ENCODE results near the gene ERP29. TPM values are rescaled to one million over a fixed set of nuclear protein-coding genes. Genes with fewer than 3 reads are reported as not detected.
"Not testable (repeated sequence)": the region's sequence is repeated elsewhere in the genome, so short reads cannot be mapped to it uniquely, and the experiment has no call there.

ERP29 gene
- total and polyA plus RNA-seq, 4 donors: 60.9 to 150 (median 115) TPM

DNA sequence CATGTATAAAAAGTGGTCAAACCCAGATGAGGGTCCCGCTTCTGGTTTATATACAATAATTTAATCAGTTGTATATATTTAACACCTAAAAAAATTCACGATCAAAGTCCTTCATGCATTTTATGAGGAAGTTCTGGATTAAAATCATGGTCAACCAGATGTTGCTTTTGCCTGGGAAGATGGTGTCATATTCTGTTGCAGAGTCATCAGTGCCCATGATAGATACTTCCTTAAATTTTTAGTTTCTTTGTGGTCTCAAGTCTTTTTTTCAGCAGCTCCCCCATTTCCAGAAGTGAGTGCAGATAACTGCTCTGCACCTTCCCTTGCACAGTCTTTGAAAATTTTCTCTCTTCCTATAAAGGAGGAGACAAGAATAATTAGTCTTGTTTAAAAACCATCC, 16.1 kb downstream of the ERP29 start:
- H3K9me3 ChIP-seq (ENCODE audit: control insufficient read depth in 4 of 4, insufficient read depth in 3 of 4, low read length in 3 of 4): no peaks in the 10 kb centered on the region
- H3K4me3 ChIP-seq: no peak overlapping the region
- H3K9ac ChIP-seq (ENCODE audit: insufficient read depth in 1 of 2, low read length in 2 of 2): no peak overlapping the region
- 71 to 86% methylated on average over 2 of the region's 2 CpGs for WGBS, 2 donors
- H3K27ac ChIP-seq (ENCODE audit: low read depth in 1 of 2, low read length in 1 of 2): no peak overlapping the region
- TF ChIP-seq, protein P1, sequence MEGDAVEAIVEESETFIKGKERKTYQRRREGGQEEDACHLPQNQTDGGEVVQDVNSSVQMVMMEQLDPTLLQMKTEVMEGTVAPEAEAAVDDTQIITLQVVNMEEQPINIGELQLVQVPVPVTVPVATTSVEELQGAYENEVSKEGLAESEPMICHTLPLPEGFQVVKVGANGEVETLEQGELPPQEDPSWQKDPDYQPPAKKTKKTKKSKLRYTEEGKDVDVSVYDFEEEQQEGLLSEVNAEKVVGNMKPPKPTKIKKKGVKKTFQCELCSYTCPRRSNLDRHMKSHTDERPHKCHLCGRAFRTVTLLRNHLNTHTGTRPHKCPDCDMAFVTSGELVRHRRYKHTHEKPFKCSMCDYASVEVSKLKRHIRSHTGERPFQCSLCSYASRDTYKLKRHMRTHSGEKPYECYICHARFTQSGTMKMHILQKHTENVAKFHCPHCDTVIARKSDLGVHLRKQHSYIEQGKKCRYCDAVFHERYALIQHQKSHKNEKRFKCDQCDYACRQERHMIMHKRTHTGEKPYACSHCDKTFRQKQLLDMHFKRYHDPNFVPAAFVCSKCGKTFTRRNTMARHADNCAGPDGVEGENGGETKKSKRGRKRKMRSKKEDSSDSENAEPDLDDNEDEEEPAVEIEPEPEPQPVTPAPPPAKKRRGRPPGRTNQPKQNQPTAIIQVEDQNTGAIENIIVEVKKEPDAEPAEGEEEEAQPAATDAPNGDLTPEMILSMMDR (IDR thresholded peaks at IDR 0.05; ENCODE audit: control extremely low read depth, extremely low read depth): no peak
- H3K36me3 ChIP-seq (ENCODE audit: control insufficient read depth in 4 of 4, insufficient read depth in 4 of 4, low read length in 4 of 4): peaks cover 11 to 43% (median 31%) of the 10 kb centered on the region in 4 donors
- no peak for ATAC-seq (ENCODE audit: insufficient read depth, low FRiP score)
- H3K27me3 ChIP-seq (ENCODE audit: control insufficient read depth in 3 of 3, insufficient read depth in 3 of 3, low read length in 2 of 3): no peaks in the 10 kb centered on the region
- no peak for DNase-seq
- H3K4me1 ChIP-seq (ENCODE audit: control insufficient read depth in 5 of 5, insufficient read depth in 5 of 5, low read length in 5 of 5): no peaks in the 10 kb centered on the region

DNA sequence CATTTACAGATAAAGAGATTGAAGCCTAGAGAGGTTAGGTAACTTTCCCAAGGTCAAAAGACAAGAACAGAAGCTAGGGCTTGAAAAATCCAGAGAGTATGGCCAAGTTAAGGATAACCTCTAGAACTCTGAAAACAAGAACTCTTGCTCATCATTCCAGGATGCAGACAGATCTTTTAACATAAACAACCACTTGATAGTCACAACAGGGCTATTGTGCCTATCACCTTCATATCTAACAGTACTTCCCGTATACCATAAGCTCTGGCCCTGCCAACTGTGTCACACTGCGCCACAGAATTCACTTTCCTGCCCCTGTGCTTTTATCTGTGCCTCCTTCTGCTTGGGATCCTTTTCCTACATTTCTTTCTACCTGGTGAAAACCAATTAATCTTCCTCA, 18.2 kb downstream of the ERP29 start:
- H3K27ac ChIP-seq (ENCODE audit: low read depth in 1 of 2, low read length in 1 of 2): no peak overlapping the region
- no peak for DNase-seq
- peaks cover 13 to 48% (median 30%) of the 10 kb centered on the region in 4 donors for H3K36me3 ChIP-seq (ENCODE audit: control insufficient read depth in 4 of 4, insufficient read depth in 4 of 4, low read length in 4 of 4)
- H3K4me3 ChIP-seq: no peak overlapping the region
- H3K27me3 ChIP-seq (ENCODE audit: control insufficient read depth in 3 of 3, insufficient read depth in 3 of 3, low read length in 2 of 3): no peaks in the 10 kb centered on the region
- 71 to 80% methylated on average over 2 of the region's 2 CpGs for WGBS, 2 donors
- ATAC-seq (ENCODE audit: insufficient read depth, low FRiP score): no peak
- H3K9ac ChIP-seq (ENCODE audit: insufficient read depth in 1 of 2, low read length in 2 of 2): no peak overlapping the region
- no peaks in the 10 kb centered on the region for H3K4me1 ChIP-seq (ENCODE audit: control insufficient read depth in 5 of 5, insufficient read depth in 5 of 5, low read length in 5 of 5)
- TF ChIP-seq, protein P1 (IDR thresholded peaks at IDR 0.05; ENCODE audit: control extremely low read depth, extremely low read depth): no peak
- H3K9me3 ChIP-seq (ENCODE audit: control insufficient read depth in 4 of 4, insufficient read depth in 3 of 4, low read length in 3 of 4): no peaks in the 10 kb centered on the region

DNA sequence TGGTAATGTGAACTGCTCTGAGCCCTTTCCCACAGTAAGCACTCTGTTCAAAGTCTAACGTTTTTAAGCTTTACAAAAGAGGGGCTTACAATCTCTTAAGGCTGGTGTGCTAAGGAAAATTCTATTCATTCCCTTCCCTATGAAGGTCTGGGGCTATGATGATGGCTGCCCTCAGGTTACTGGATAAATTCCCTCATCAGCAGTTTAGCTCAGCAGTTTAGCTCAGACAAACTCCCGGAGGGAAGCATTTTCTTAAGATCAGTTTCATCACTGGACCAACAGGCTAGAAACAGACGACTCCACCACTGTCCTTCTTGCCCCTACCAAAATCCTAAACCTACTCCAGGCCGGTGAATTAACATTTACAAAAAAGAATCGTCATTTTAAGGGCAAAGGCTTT, 19.1 kb downstream of the ERP29 start:
- Histone ChIP-seq H3K36me3 (ENCODE audit: control insufficient read depth in 4 of 4, insufficient read depth in 4 of 4, low read length in 4 of 4) (peaks cover 13 to 53% (median 32%) of the 10 kb centered on the region in 4 donors), H3K4me3 (no peak overlapping the region), H3K27ac (ENCODE audit: low read depth in 1 of 2, low read length in 1 of 2) (no peak overlapping the region), H3K27me3 (ENCODE audit: control insufficient read depth in 3 of 3, insufficient read depth in 3 of 3, low read length in 2 of 3) (no peaks in the 10 kb centered on the region), H3K4me1 (ENCODE audit: control insufficient read depth in 5 of 5, insufficient read depth in 5 of 5, low read length in 5 of 5) (no peaks in the 10 kb centered on the region), H3K9ac (ENCODE audit: insufficient read depth in 1 of 2, low read length in 2 of 2) (no peak overlapping the region), H3K9me3 (ENCODE audit: control insufficient read depth in 4 of 4, insufficient read depth in 3 of 4, low read length in 3 of 4) (no peaks in the 10 kb centered on the region)
- no peak for DNase-seq
- 88 to 93% methylated on average over 5 of the region's 5 CpGs for WGBS, 2 donors
- ATAC-seq (ENCODE audit: insufficient read depth, low FRiP score): no peak
- TF ChIP-seq, protein P1 (IDR thresholded peaks at IDR 0.05; ENCODE audit: control extremely low read depth, extremely low read depth): no peak

DNA sequence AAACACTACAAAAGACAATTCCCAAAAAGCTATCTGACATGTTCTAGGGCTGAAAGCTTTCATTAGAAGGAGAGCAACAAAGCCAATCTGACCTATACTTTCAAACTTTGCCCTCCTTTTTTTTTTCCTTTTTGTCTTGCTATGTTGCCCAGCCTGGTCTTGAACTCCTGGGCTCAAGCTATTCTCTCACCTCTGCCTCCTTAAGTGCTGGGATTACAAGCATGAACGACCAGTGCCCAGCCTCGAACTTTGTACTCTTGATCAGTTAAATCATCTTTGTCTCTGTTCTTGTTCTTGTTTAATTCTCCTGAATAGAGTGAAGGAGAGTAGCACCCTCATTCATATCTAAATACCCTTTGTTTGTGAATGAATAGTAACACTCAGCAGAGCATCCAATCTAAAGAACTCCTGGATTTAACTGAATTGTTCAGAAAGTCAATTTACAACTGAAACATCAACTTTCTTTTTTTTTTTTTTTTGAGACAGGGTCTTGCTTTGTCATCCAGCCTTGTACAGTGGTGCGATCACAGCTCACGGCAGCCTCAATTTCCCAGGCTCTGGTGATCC, 22.1 kb downstream of the ERP29 start:
- TF ChIP-seq, protein P1 (IDR thresholded peaks at IDR 0.05; ENCODE audit: control extremely low read depth, extremely low read depth): no peak
- DNase-seq (no peak), ATAC-seq (ENCODE audit: insufficient read depth, low FRiP score) (no peak)
- Histone ChIP-seq H3K4me3 (no peak overlapping the region), H3K36me3 (ENCODE audit: control insufficient read depth in 4 of 4, insufficient read depth in 4 of 4, low read length in 4 of 4) (peaks cover 9 to 51% (median 39%) of the 10 kb centered on the region in 4 donors), H3K9me3 (ENCODE audit: control insufficient read depth in 4 of 4, insufficient read depth in 3 of 4, low read length in 3 of 4) (no peaks in the 10 kb centered on the region), H3K27me3 (ENCODE audit: control insufficient read depth in 3 of 3, insufficient read depth in 3 of 3, low read length in 2 of 3) (no peaks in the 10 kb centered on the region), H3K9ac (ENCODE audit: insufficient read depth in 1 of 2, low read length in 2 of 2) (no peak overlapping the region), H3K27ac (ENCODE audit: low read depth in 1 of 2, low read length in 1 of 2) (no peak overlapping the region), H3K4me1 (ENCODE audit: control insufficient read depth in 5 of 5, insufficient read depth in 5 of 5, low read length in 5 of 5) (no peaks in the 10 kb centered on the region)
- WGBS, 2 donors: 88 to 94% methylated on average over 4 of the region's 4 CpGs

DNA sequence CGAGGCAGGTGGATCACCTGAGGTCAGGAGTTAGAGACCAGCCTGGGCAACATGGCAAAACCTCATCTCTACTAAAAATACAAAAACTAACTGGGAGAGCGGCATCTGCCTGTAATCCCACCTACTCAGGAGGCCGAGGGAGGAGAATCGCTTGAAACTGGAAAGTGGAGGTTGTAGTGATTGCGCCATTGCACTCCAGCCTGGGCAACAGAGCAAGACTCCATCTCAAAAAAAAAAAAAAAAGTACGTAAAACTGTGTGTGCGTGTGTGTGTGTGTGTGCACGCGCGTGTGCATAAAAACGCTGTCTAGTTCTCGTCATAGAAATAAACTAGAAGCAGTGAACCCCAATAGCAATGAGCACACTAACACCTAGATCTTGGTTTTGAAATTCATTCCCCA, 23.4 kb downstream of the ERP29 start:
- not testable (repeated sequence) for H3K4me3 ChIP-seq; H3K27ac ChIP-seq (ENCODE audit: low read depth in 1 of 2, low read length in 1 of 2); H3K9me3 ChIP-seq (ENCODE audit: control insufficient read depth in 4 of 4, insufficient read depth in 3 of 4, low read length in 3 of 4); DNase-seq; ATAC-seq (ENCODE audit: insufficient read depth, low FRiP score); H3K9ac ChIP-seq (ENCODE audit: insufficient read depth in 1 of 2, low read length in 2 of 2); H3K4me1 ChIP-seq (ENCODE audit: control insufficient read depth in 5 of 5, insufficient read depth in 5 of 5, low read length in 5 of 5); H3K27me3 ChIP-seq (ENCODE audit: control insufficient read depth in 3 of 3, insufficient read depth in 3 of 3, low read length in 2 of 3)
- H3K36me3 ChIP-seq (ENCODE audit: control insufficient read depth in 4 of 4, insufficient read depth in 4 of 4, low read length in 4 of 4): peaks cover 6 to 46% (median 34%) of the 10 kb centered on the region in 4 donors
- WGBS, 2 donors: 98 to 99% methylated on average over 12 of the region's 12 CpGs

All from lung (tissue), 12 donors.